Measurements from ENCODE around the gene PLA2G15. TPM values are rescaled to one million over a fixed set of nuclear protein-coding genes. Genes with fewer than 3 reads are reported as not detected.

Gene PLA2G15
- total RNA-seq, 1 experiment from 2014 or later, result 33.2 TPM

DNA sequence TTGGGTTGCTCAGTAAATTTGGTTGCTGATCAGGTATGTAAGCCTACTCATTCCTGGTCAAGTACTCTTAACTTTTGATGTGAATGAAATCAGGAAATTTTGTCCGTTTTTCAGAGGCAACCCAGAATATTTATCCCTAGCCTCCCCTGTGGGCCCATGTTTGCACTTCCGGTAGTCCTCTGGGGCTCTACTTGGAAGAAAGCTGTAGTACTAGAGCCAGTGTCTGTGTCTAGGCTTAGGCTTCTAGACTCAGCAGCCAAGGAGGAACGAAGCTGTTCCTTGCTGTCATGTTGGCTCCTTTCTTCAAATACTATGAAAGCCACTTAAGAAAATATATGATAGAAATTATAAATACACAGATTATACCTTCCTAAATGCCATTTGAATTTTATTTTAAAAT, 30.4 kb upstream of the PLA2G15 start:
- Histone ChIP-seq H3K4me1 (no peaks in the 10 kb centered on the region), H3K4me3 (ENCODE audit: low read depth, low read length) (no peak overlapping the region), H3K36me3 (ENCODE audit: control insufficient read depth, insufficient read depth, low read length) (no peaks in the 10 kb centered on the region), H3K27me3 (replicated peaks; ENCODE audit: control insufficient read depth, insufficient read depth, low read length) (no peaks in the 10 kb centered on the region), H3K9me3 (no peaks in the 10 kb centered on the region)
- DNase-seq, result no peak
- H3K27me3 Mint-ChIP-seq (ENCODE audit: insufficient read depth, unreplicated experiment), result no peaks in the 10 kb centered on the region
- CTCF ChIA-PET, result no interaction called here
- intact Hi-C loops (cut with micrococcal nuclease; ENCODE audit: unreplicated experiment), result no loop called here
- POLR2A ChIA-PET, result no interaction called here
- H3K4me3 Mint-ChIP-seq (ENCODE audit: unreplicated experiment), result no peak overlapping the region
- no peaks in the 10 kb centered on the region for H3K9me3 Mint-ChIP-seq (ENCODE audit: unreplicated experiment)
- no TSS peak for BruUV-seq (replicated peaks)
- H3K27ac Mint-ChIP-seq (ENCODE audit: unreplicated experiment), result no peak overlapping the region
- TF ChIP-seq CTCF (IDR thresholded peaks at IDR 0.05; ENCODE audit: insufficient read depth in 1 of 2, low read depth in 1 of 2, low read length in 1 of 2, severe bottlenecking in 1 of 2, unreplicated experiment in 1 of 2), result no peak
- H3K36me3 Mint-ChIP-seq (ENCODE audit: insufficient read depth, unreplicated experiment), result peaks cover 17% of the 10 kb centered on the region
- H3K4me1 Mint-ChIP-seq (ENCODE audit: low read depth, unreplicated experiment), result no peaks in the 10 kb centered on the region

GRCh38 chr16:68215302-68215701, 29.9 kb upstream of the PLA2G15 start:
- ChIA-PET POLR2A (no interaction called here), CTCF (no interaction called here)
- BruUV-seq (replicated peaks), result no TSS peak
- no peak for TF ChIP-seq CTCF (IDR thresholded peaks at IDR 0.05; ENCODE audit: insufficient read depth in 1 of 2, low read depth in 1 of 2, low read length in 1 of 2, severe bottlenecking in 1 of 2, unreplicated experiment in 1 of 2)
- Mint-ChIP-seq H3K4me1 (ENCODE audit: low read depth, unreplicated experiment) (no peaks in the 10 kb centered on the region), H3K36me3 (ENCODE audit: insufficient read depth, unreplicated experiment) (peaks cover 17% of the 10 kb centered on the region), H3K27ac (ENCODE audit: unreplicated experiment) (no peak overlapping the region), H3K9me3 (ENCODE audit: unreplicated experiment) (no peaks in the 10 kb centered on the region), H3K27me3 (ENCODE audit: insufficient read depth, unreplicated experiment) (no peaks in the 10 kb centered on the region), H3K4me3 (ENCODE audit: unreplicated experiment) (no peak overlapping the region)
- H3K36me3 ChIP-seq (ENCODE audit: control insufficient read depth, insufficient read depth, low read length), result no peaks in the 10 kb centered on the region
- no peaks in the 10 kb centered on the region for H3K27me3 ChIP-seq (replicated peaks; ENCODE audit: control insufficient read depth, insufficient read depth, low read length)
- DNase-seq, result no peak
- H3K4me3 ChIP-seq (ENCODE audit: low read depth, low read length), result no peak overlapping the region
- no peaks in the 10 kb centered on the region for H3K9me3 ChIP-seq
- intact Hi-C loops (cut with micrococcal nuclease; ENCODE audit: unreplicated experiment), result no loop called here
- no peaks in the 10 kb centered on the region for H3K4me1 ChIP-seq

- DNase-seq, result no peak
- CTCF ChIA-PET, result no interaction called here
Measured at GRCh38 chr16:68216240-68216639, 28.9 kb upstream of the PLA2G15 start.

More at GRCh38 chr16:68216240-68216639, 28.9 kb upstream of the PLA2G15 start:
- intact Hi-C loops (cut with micrococcal nuclease; ENCODE audit: unreplicated experiment), result no loop called here
- no peaks in the 10 kb centered on the region for H3K4me1 ChIP-seq
- Mint-ChIP-seq H3K9me3 (ENCODE audit: unreplicated experiment) (no peaks in the 10 kb centered on the region), H3K36me3 (ENCODE audit: insufficient read depth, unreplicated experiment) (peaks cover 22% of the 10 kb centered on the region), H3K4me3 (ENCODE audit: unreplicated experiment) (no peak overlapping the region), H3K27ac (ENCODE audit: unreplicated experiment) (no peak overlapping the region), H3K27me3 (ENCODE audit: insufficient read depth, unreplicated experiment) (no peaks in the 10 kb centered on the region), H3K4me1 (ENCODE audit: low read depth, unreplicated experiment) (no peaks in the 10 kb centered on the region)
- no peaks in the 10 kb centered on the region for H3K27me3 ChIP-seq (replicated peaks; ENCODE audit: control insufficient read depth, insufficient read depth, low read length)
- TF ChIP-seq CTCF (IDR thresholded peaks at IDR 0.05; ENCODE audit: insufficient read depth in 1 of 2, low read depth in 1 of 2, low read length in 1 of 2, severe bottlenecking in 1 of 2, unreplicated experiment in 1 of 2), result no peak
- no TSS peak for BruUV-seq (replicated peaks)
- no peak overlapping the region for H3K4me3 ChIP-seq (ENCODE audit: low read depth, low read length)
- no peaks in the 10 kb centered on the region for H3K9me3 ChIP-seq
- POLR2A ChIA-PET, result no interaction called here
- H3K36me3 ChIP-seq (ENCODE audit: control insufficient read depth, insufficient read depth, low read length), result no peaks in the 10 kb centered on the region

Measured in Caco-2 (cell line).